ENCODE results near the gene PGR. TPM values are rescaled to one million over a fixed set of nuclear protein-coding genes. Genes with fewer than 3 reads are reported as not detected.

Gene PGR
- total RNA-seq, 1 experiment from 2014 or later: not detected

DNA sequence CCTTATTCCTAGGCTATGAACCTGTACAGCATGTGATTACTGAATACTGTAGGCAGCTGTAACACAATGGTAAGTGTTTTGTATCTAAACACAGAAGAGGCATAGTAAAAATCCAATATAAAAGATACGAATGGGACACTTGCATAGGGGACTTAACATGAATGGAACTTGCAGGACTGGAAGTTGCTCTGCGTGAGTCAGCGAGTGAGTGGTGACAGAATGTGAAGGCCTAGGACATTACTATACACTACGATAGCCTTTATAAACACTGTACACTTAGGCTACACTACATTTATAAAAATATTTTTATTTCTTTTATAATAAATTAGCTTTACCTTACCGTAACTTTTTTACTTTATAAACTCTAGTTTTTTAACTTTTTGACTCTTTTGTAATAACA is 81.1 kb downstream of the PGR start:
- Histone ChIP-seq H3K36me3 (ENCODE audit: low read depth) (no peaks in the 10 kb centered on the region), H3K4me3 (no peak overlapping the region), H4K20me1 (ENCODE audit: insufficient read depth) (no peaks in the 10 kb centered on the region), H3K4me1 (replicated peaks; ENCODE audit: insufficient read depth) (no peaks in the 10 kb centered on the region), H3K79me2 (ENCODE audit: low read depth) (no peaks in the 10 kb centered on the region), H3K27me3 (ENCODE audit: insufficient read depth, low read depth) (no peaks in the 10 kb centered on the region), H3K27ac (no peak overlapping the region), H3K9me3 (ENCODE audit: insufficient read depth, low read depth) (no peaks in the 10 kb centered on the region), H3K4me2 (no peak overlapping the region), H3F3A (ENCODE audit: insufficient read depth, low read depth) (no peaks in the 10 kb centered on the region), H3K9me2 (ENCODE audit: insufficient read depth) (no peaks in the 10 kb centered on the region), H2AFZ (no peak overlapping the region)
- TF ChIP-seq CTCF (conservative IDR thresholded peaks at IDR 0.05) (no peak), EZH2 (IDR thresholded peaks at IDR 0.05; ENCODE audit: low read depth) (no peak)
- ChIA-PET CTCF (no interaction called here), POLR2A (ENCODE audit: unreplicated experiment) (no interaction called here)
- intact Hi-C loops (cut with micrococcal nuclease; ENCODE audit: unreplicated experiment): no loop called here
- no TSS peak for BruUV-seq (replicated peaks)
- peak in 1 of 2 experiments; percentile 24 for DNase-seq

DNA sequence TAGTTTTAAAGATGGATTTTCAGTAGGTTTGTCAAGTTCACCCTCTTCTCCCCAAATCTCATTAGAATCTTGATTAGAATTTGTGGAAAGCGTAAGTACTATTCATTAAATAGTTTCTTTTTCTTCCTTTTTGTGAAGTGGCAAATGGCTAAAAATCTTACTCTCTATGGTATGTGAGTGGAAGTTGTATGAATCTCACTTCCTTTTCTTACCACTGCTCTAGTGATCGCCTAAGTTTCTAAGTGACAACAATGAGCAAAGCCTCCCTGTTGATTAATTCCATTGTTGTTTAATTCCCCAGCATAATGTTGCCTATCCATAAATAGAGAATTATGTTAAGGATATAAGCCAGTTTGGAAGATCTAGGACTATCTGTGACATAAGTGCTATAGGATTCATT is 82.7 kb downstream of the PGR start:
- BruUV-seq (replicated peaks): no TSS peak
- ChIA-PET CTCF (no interaction called here), POLR2A (ENCODE audit: unreplicated experiment) (no interaction called here)
- Histone ChIP-seq H3K79me2 (ENCODE audit: low read depth) (no peaks in the 10 kb centered on the region), H3K27me3 (ENCODE audit: insufficient read depth, low read depth) (no peaks in the 10 kb centered on the region), H3K36me3 (ENCODE audit: low read depth) (no peaks in the 10 kb centered on the region), H3F3A (ENCODE audit: insufficient read depth, low read depth) (no peaks in the 10 kb centered on the region), H3K4me3 (no peak overlapping the region), H3K27ac (no peak overlapping the region), H3K4me1 (replicated peaks; ENCODE audit: insufficient read depth) (no peaks in the 10 kb centered on the region), H3K9me3 (ENCODE audit: insufficient read depth, low read depth) (no peaks in the 10 kb centered on the region), H3K9me2 (ENCODE audit: insufficient read depth) (no peaks in the 10 kb centered on the region), H2AFZ (no peak overlapping the region), H4K20me1 (ENCODE audit: insufficient read depth) (no peaks in the 10 kb centered on the region), H3K4me2 (no peak overlapping the region)
- no peak for DNase-seq
- no peak for TF ChIP-seq EZH2 (IDR thresholded peaks at IDR 0.05; ENCODE audit: low read depth)
- TF ChIP-seq CTCF (conservative IDR thresholded peaks at IDR 0.05): no peak
- intact Hi-C loops (cut with micrococcal nuclease; ENCODE audit: unreplicated experiment): no loop called here

- ChIA-PET POLR2A (ENCODE audit: unreplicated experiment) (no interaction called here), CTCF (no interaction called here)
- Histone ChIP-seq H3K4me1 (replicated peaks; ENCODE audit: insufficient read depth) (no peaks in the 10 kb centered on the region), H3K4me2 (no peak overlapping the region), H3K36me3 (ENCODE audit: low read depth) (no peaks in the 10 kb centered on the region), H3K4me3 (no peak overlapping the region), H4K20me1 (ENCODE audit: insufficient read depth) (no peaks in the 10 kb centered on the region), H3K79me2 (ENCODE audit: low read depth) (no peaks in the 10 kb centered on the region), H3K9me3 (ENCODE audit: insufficient read depth, low read depth) (no peaks in the 10 kb centered on the region), H3K27ac (no peak overlapping the region), H3K27me3 (ENCODE audit: insufficient read depth, low read depth) (no peaks in the 10 kb centered on the region), H2AFZ (no peak overlapping the region), H3K9me2 (ENCODE audit: insufficient read depth) (no peaks in the 10 kb centered on the region), H3F3A (ENCODE audit: insufficient read depth, low read depth) (no peaks in the 10 kb centered on the region)
- no TSS peak for BruUV-seq (replicated peaks)
- no peak for DNase-seq
- intact Hi-C loops (cut with micrococcal nuclease; ENCODE audit: unreplicated experiment): no loop called here
- TF ChIP-seq CTCF (conservative IDR thresholded peaks at IDR 0.05) (no peak), EZH2 (IDR thresholded peaks at IDR 0.05; ENCODE audit: low read depth) (no peak)
Observed at GRCh38 chr11:101045415-101045814, 84.2 kb downstream of the PGR start.

Data from PC-9 (cell line).